ENCODE results near the gene MED12.

Gene MED12

GRCh38 chrX:71118032-71118984, at the start of gene MED12:
Gene MED12, plus strand, starts transcription at chrX:71118596. Its CDS starts 159 bp downstream, at chrX:71118755.
- DNase-seq: peak; percentile 54

- DNase-seq: no peak
Measured at GRCh38 chrX:71070531-71070930, 47.9 kb upstream of the MED12 start.

- no peak for DNase-seq
Measured at GRCh38 chrX:71081330-71082123, 36.9 kb upstream of the MED12 start.

GRCh38 chrX:71082124-71082647, 36.2 kb upstream of the MED12 start:
- DNase-seq: no peak

- no peak for DNase-seq
Measured at GRCh38 chrX:71082822-71083221, 35.6 kb upstream of the MED12 start.

GRCh38 chrX:71085900-71086299, 32.5 kb upstream of the MED12 start:
- DNase-seq: no peak

- no peak for DNase-seq
Measured at GRCh38 chrX:71091263-71091662, 27.1 kb upstream of the MED12 start.

- no peak for DNase-seq
Measured at GRCh38 chrX:71095033-71095432, 23.4 kb upstream of the MED12 start.

GRCh38 chrX:71095555-71095980, 22.8 kb upstream of the MED12 start, which contains the start of gene FOXO4:
Gene FOXO4, plus strand, starts transcription at chrX:71095851. Its CDS starts 678 bp downstream, at chrX:71096529.
- DNase-seq: peak; percentile 40

GRCh38 chrX:71095981-71096759, 22.2 kb upstream of the MED12 start:
- peak; percentile 11 for DNase-seq

GRCh38 chrX:71096760-71097032, 21.7 kb upstream of the MED12 start:
- DNase-seq: no peak

GRCh38 chrX:71098302-71098701, 20.1 kb upstream of the MED12 start:
- DNase-seq: no peak

GRCh38 chrX:71098951-71099506, 19.4 kb upstream of the MED12 start:
- no peak for DNase-seq

- no peak for DNase-seq
Measured at GRCh38 chrX:71099736-71100135, 18.7 kb upstream of the MED12 start.

GRCh38 chrX:71100581-71101505, 17.6 kb upstream of the MED12 start:
- DNase-seq: no peak

GRCh38 chrX:71102292-71102691, 16.1 kb upstream of the MED12 start:
- DNase-seq: no peak

GRCh38 chrX:71103110-71103983, 15.0 kb upstream of the MED12 start:
- no peak for DNase-seq

- DNase-seq: no peak
Measured at GRCh38 chrX:71105628-71106027, 12.8 kb upstream of the MED12 start.

- no peak for DNase-seq
Measured at GRCh38 chrX:71106427-71106826, 12.0 kb upstream of the MED12 start, which contains the start of gene CXorf65. Gene CXorf65, minus strand, starts transcription at chrX:71106740. Its CDS starts 184 bp downstream, at chrX:71106556.

- no peak for DNase-seq
Measured at GRCh38 chrX:71107245-71107644, 11.2 kb upstream of the MED12 start.

All from DMS79 treated with DMSO at 0.1 percent for 48 hours (cell line).